ENCODE results near the gene HVCN1.
A peak's percentile ranks its signal among the peaks of the same experiment; 100 is the strongest.

HVCN1 gene

GRCh38 chr12:110689281-110690126, 589 bp upstream of the HVCN1 start:
- intact Hi-C loops (cut with micrococcal nuclease) = loop anchor here (5.0 to 10.0 kb wide), 2 partner anchors 82 to 225 kb away; partner anchors contain the start of genes FAM216A and GPN3
- Mint-ChIP-seq H3K4me1 (ENCODE audit: low read depth) (peaks cover 90% of the 10 kb centered on the region), H3K27ac (peak overlapping the region; percentile 88), H3K9me3 (no peaks in the 10 kb centered on the region), H3K36me3 (ENCODE audit: low read depth) (peaks cover 31% of the 10 kb centered on the region), H3K27me3 (no peaks in the 10 kb centered on the region), H3K4me3 (peak overlapping the region; percentile 84)

DNA sequence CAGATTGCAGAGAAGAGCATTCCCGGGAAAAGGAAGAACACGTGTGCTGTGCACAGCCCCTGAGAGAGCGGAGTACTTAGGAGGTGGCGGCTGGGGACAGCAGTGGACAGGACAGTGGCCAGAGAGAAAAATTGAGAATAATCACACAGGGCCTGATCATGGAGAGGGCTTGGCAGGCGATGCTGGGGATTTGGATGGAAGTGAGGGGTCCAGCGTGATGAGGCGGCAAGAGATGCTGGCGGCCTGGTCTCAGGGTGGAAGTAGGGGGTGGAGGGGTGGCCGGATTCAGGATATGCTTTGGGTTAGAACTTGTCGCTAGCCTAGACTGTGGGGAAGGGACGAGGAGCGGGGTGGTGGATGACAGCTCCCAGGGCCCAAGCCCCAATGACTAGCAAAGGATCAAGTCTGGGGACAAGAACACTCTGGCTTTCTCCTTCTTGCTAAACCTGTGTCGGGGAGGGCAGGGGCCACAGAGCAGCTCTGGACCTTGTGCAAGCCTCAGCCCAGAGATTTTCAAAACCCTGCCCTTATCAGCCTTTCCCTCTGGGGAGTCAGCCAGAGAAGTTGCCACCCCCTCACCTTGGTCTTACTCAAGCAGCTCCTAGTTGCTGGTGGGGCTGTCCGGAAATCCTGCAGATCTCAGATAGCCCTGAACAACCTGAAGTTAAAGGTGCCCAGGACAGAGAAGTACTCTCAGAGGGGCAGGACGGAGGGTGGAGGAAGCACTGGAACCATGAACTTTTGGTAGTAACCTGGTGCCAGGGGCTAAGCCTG, 1.3 kb downstream of the HVCN1 start:
- peak overlapping the region; percentile 87 for H3K4me3 Mint-ChIP-seq
- H3K9me3 Mint-ChIP-seq = no peaks in the 10 kb centered on the region
- no peaks in the 10 kb centered on the region for H3K27me3 Mint-ChIP-seq
- H3K27ac Mint-ChIP-seq = peak overlapping the region; percentile 88
- peaks cover 82% of the 10 kb centered on the region for H3K4me1 Mint-ChIP-seq (ENCODE audit: low read depth)
- intact Hi-C loops (cut with micrococcal nuclease) = loop anchor here (10.0 kb wide), 1 partner anchor 223 kb away; the partner anchor contains the start of genes FAM216A and GPN3
- H3K36me3 Mint-ChIP-seq (ENCODE audit: low read depth) = peaks cover 47% of the 10 kb centered on the region

GRCh38 chr12:110686294-110686903, 2.5 kb downstream of the HVCN1 start:
- Mint-ChIP-seq H3K4me1 (ENCODE audit: low read depth) (peaks cover 75% of the 10 kb centered on the region), H3K36me3 (ENCODE audit: low read depth) (peaks cover 59% of the 10 kb centered on the region), H3K4me3 (no peak overlapping the region), H3K27me3 (no peaks in the 10 kb centered on the region), H3K9me3 (no peaks in the 10 kb centered on the region), H3K27ac (no peak overlapping the region)
- intact Hi-C loops (cut with micrococcal nuclease) = loop anchor here (10.0 kb wide), 1 partner anchor 222 kb away; the partner anchor contains the start of genes FAM216A and GPN3

GRCh38 chr12:110684312-110684836, 4.5 kb downstream of the HVCN1 start:
- Mint-ChIP-seq H3K4me3 (no peak overlapping the region), H3K36me3 (ENCODE audit: low read depth) (peaks cover 60% of the 10 kb centered on the region), H3K9me3 (no peaks in the 10 kb centered on the region), H3K4me1 (ENCODE audit: low read depth) (peaks cover 70% of the 10 kb centered on the region), H3K27ac (no peak overlapping the region), H3K27me3 (no peaks in the 10 kb centered on the region)
- intact Hi-C loops (cut with micrococcal nuclease) = loop anchor here (10.0 kb wide), 1 partner anchor 220 kb away; the partner anchor contains the start of genes FAM216A and GPN3

DNA sequence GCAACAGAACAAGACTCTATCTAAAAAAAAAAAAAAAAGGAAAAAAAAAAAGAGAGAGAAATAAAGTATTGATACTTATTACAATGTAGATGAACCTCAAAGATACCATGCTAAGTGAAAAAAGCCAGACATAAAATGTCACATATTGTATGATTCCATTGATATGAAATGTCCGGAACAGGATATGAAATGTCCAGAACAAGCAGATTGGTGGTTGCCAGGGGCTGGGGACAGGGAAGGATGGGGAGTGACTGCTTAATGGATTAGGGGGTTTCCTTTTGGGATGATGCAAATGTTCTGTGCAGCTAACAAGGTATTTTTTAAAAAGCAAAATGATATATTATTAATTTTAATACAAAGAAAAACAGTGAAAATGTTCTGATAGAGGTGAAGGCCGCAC, 5.0 kb downstream of the HVCN1 start:
- Mint-ChIP-seq H3K4me1 (ENCODE audit: low read depth) (peaks cover 72% of the 10 kb centered on the region), H3K9me3 (no peaks in the 10 kb centered on the region), H3K27me3 (no peaks in the 10 kb centered on the region), H3K36me3 (ENCODE audit: low read depth) (peaks cover 60% of the 10 kb centered on the region), H3K4me3 (no peak overlapping the region), H3K27ac (no peak overlapping the region)
- intact Hi-C loops (cut with micrococcal nuclease) = loop anchor here (10.0 kb wide), 1 partner anchor 219 kb away; the partner anchor contains the start of genes FAM216A and GPN3

- Mint-ChIP-seq H3K4me3 (no peak overlapping the region), H3K27ac (no peak overlapping the region), H3K27me3 (no peaks in the 10 kb centered on the region), H3K4me1 (ENCODE audit: low read depth) (peaks cover 65% of the 10 kb centered on the region), H3K9me3 (no peaks in the 10 kb centered on the region), H3K36me3 (ENCODE audit: low read depth) (peaks cover 52% of the 10 kb centered on the region)
- intact Hi-C loops (cut with micrococcal nuclease) = loop anchor here (10.0 kb wide), 1 partner anchor 215 kb away; the partner anchor contains the start of genes FAM216A and GPN3
Measured at GRCh38 chr12:110680032-110680431, 8.9 kb downstream of the HVCN1 start.

GRCh38 chr12:110679201-110679600, 9.7 kb downstream of the HVCN1 start:
- Mint-ChIP-seq H3K36me3 (ENCODE audit: low read depth) (peaks cover 55% of the 10 kb centered on the region), H3K4me1 (ENCODE audit: low read depth) (peaks cover 63% of the 10 kb centered on the region), H3K4me3 (no peak overlapping the region), H3K9me3 (no peaks in the 10 kb centered on the region), H3K27ac (no peak overlapping the region), H3K27me3 (no peaks in the 10 kb centered on the region)
- intact Hi-C loops (cut with micrococcal nuclease) = no loop called here

DNA sequence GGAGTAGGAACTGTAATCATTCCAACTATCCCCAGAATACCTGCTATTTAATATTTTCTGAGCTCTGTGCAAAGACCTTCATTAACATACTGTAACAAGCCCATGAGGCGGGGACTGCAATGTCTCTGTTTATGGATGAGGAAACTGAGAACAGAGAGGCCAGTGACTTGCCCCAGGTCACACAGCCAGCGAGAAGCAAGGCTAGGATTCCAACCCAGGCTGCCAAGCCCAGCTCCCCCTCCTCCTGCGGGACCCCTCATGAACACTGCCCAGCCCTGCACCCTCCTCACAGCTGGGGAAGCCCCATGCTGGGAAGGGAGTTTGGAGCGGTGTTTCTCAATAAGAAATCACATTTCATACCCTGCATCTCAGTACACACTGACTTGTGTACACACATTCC, 10.9 kb downstream of the HVCN1 start:
- intact Hi-C loops (cut with micrococcal nuclease) = no loop called here
- peak overlapping the region; percentile 54 for H3K4me3 Mint-ChIP-seq
- peaks cover 51% of the 10 kb centered on the region for H3K36me3 Mint-ChIP-seq (ENCODE audit: low read depth)
- peak overlapping the region; percentile 80 for H3K27ac Mint-ChIP-seq
- no peaks in the 10 kb centered on the region for H3K9me3 Mint-ChIP-seq
- peaks cover 64% of the 10 kb centered on the region for H3K4me1 Mint-ChIP-seq (ENCODE audit: low read depth)
- H3K27me3 Mint-ChIP-seq = no peaks in the 10 kb centered on the region

- intact Hi-C loops (cut with micrococcal nuclease) = no loop called here
- no peaks in the 10 kb centered on the region for H3K27me3 Mint-ChIP-seq
- H3K36me3 Mint-ChIP-seq (ENCODE audit: low read depth) = peaks cover 51% of the 10 kb centered on the region
- no peaks in the 10 kb centered on the region for H3K9me3 Mint-ChIP-seq
- peak overlapping the region; percentile 54 for H3K4me3 Mint-ChIP-seq
- H3K27ac Mint-ChIP-seq = peak overlapping the region; percentile 80
- peaks cover 66% of the 10 kb centered on the region for H3K4me1 Mint-ChIP-seq (ENCODE audit: low read depth)
Measured at GRCh38 chr12:110677206-110677911, 11.6 kb downstream of the HVCN1 start.

- no peak overlapping the region for H3K4me3 Mint-ChIP-seq
- H3K9me3 Mint-ChIP-seq = no peaks in the 10 kb centered on the region
- H3K4me1 Mint-ChIP-seq (ENCODE audit: low read depth) = peaks cover 68% of the 10 kb centered on the region
- peaks cover 52% of the 10 kb centered on the region for H3K36me3 Mint-ChIP-seq (ENCODE audit: low read depth)
- intact Hi-C loops (cut with micrococcal nuclease) = no loop called here
- no peaks in the 10 kb centered on the region for H3K27me3 Mint-ChIP-seq
- peak overlapping the region; percentile 80 for H3K27ac Mint-ChIP-seq
Measured at GRCh38 chr12:110676171-110676570, 12.7 kb downstream of the HVCN1 start.

DNA sequence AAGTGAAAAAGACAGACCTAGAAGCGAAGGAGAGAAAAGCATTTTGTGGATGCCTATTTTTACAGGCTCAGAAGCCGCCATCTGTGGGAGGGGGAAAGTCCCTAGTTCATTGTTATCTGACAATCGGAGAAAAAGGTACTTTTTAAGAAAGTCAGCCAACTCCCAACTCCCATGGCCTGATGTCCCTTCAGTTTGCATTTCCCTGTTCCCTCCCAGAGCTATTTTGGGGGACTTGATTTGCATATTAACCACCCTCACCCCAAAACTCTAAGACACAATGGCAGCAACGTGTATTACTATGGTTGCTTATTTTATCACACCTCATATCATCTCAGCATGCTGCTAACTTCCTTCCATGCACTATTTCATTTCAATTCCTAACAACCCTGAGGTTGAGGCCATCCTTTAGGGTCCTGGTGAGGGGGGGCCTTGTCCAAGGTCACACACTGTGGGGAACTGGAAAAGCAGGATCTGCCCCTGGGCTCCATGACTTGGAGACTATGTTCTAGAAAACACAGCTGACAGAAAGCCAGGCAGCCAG, 18.7 kb downstream of the HVCN1 start:
- Mint-ChIP-seq H3K9me3 (no peaks in the 10 kb centered on the region), H3K27ac (no peak overlapping the region), H3K27me3 (no peaks in the 10 kb centered on the region), H3K36me3 (ENCODE audit: low read depth) (peaks cover 70% of the 10 kb centered on the region), H3K4me1 (ENCODE audit: low read depth) (peaks cover 59% of the 10 kb centered on the region), H3K4me3 (no peak overlapping the region)
- intact Hi-C loops (cut with micrococcal nuclease) = no loop called here

- Mint-ChIP-seq H3K27me3 (no peaks in the 10 kb centered on the region), H3K27ac (peak overlapping the region; percentile 20), H3K4me1 (ENCODE audit: low read depth) (peaks cover 52% of the 10 kb centered on the region), H3K36me3 (ENCODE audit: low read depth) (peaks cover 70% of the 10 kb centered on the region), H3K9me3 (no peaks in the 10 kb centered on the region), H3K4me3 (no peak overlapping the region)
- intact Hi-C loops (cut with micrococcal nuclease) = no loop called here
Measured at GRCh38 chr12:110669193-110669502, 19.8 kb downstream of the HVCN1 start.
